Thymus (tissue), 11 donors: ENCODE results near the gene LONP1. TPM values are rescaled to one million over a fixed set of nuclear protein-coding genes. Genes with fewer than 3 reads are reported as not detected.
A peak's percentile ranks its signal among the peaks of the same experiment; 100 is the strongest.

Experiments
- DNase-seq, 9 donors: peaks; one replicate each; pipeline ENCODE4 v3.0.0-alpha.2; 2013; ENCODE audit warnings: low spot score in 9 of 9, low read depth in 6 of 9, missing footprints in 1 of 9
- H3K27ac ChIP-seq, 2 donors: one replicate each; pipeline ENCODE4 v1.5.1; 2013; ENCODE audit warnings: control low read depth in 1 of 2, low read depth in 1 of 2, low read length in 1 of 2, mild to moderate bottlenecking in 1 of 2, moderate library complexity in 1 of 2
- H3K27me3 ChIP-seq, 2 donors: one replicate each; pipeline ENCODE4 v1.5.1; 2013; ENCODE audit warnings: low read length in 1 of 2; ENCODE audit not compliant: control insufficient read depth in 2 of 2, insufficient read depth in 1 of 2
- H3K36me3 ChIP-seq, 2 donors: one replicate each; pipeline ENCODE4 v1.5.1; 2013; ENCODE audit warnings: low read length in 1 of 2, mild to moderate bottlenecking in 1 of 2, moderate library complexity in 1 of 2; ENCODE audit not compliant: control insufficient read depth in 2 of 2, insufficient read depth in 2 of 2
- H3K4me1 ChIP-seq, 2 donors: one replicate each; pipeline ENCODE4 v1.5.1; 2013; ENCODE audit warnings: low read length in 2 of 2; ENCODE audit not compliant: control insufficient read depth in 2 of 2, insufficient read depth in 2 of 2
- H3K4me3 ChIP-seq, 2 donors: one replicate each; pipeline ENCODE4 v1.5.1; 2013; ENCODE audit warnings: low read length in 2 of 2, control low read depth in 1 of 2, mild to moderate bottlenecking in 1 of 2
- H3K9me3 ChIP-seq, 2 donors: one replicate each; pipeline ENCODE4 v1.5.1; 2013; ENCODE audit warnings: low read length in 1 of 2, mild to moderate bottlenecking in 1 of 2; ENCODE audit not compliant: control insufficient read depth in 2 of 2, insufficient read depth in 1 of 2
- WGBS: extraction: QIAGEN DNeasy Blood & Tissue Kit; methylation state at CpG from one replicate; pipeline ENCODE4 v1.1.7; 2013; 5-methylcytosine and 5-hydroxymethylcytosine counted together
- polyA plus RNA-seq: library from polyadenylated mRNA; stranded (reverse); fragments of 200-250 nt; gene quantifications from one replicate; pipeline ENCODE4 v1.2.3, GENCODE V29; 2013
- total RNA-seq: library from RNA; stranded (reverse); fragments of 120-200 nt; gene quantifications from one replicate; pipeline ENCODE4 v1.2.4, GENCODE V29; 2013
- donor health status: healthy.

The LONP1 gene
- total and polyA plus RNA-seq, 2 donors = 34.3 to 37.7 TPM

GRCh38 chr19:5683177-5683886, 36.6 kb downstream of the LONP1 start:
- Histone ChIP-seq H3K27me3 (peaks cover 0 to 3% of the 10 kb centered on the region in 2 donors), H3K36me3 (no peaks in the 10 kb centered on the region), H3K4me3 (no peak overlapping the region), H3K9me3 (peaks cover 0 to 11% of the 10 kb centered on the region in 2 donors), H3K27ac (no peak overlapping the region), H3K4me1 (peaks cover 25 to 29% of the 10 kb centered on the region in 2 donors)
- DNase-seq = no peak
- WGBS = 98% methylated on average over 10 of the region's 10 CpGs

- 97% methylated on average over 3 of the region's 3 CpGs for WGBS
- Histone ChIP-seq H3K27ac (no peak overlapping the region), H3K4me3 (no peak overlapping the region), H3K4me1 (peaks cover 21 to 24% of the 10 kb centered on the region in 2 donors), H3K9me3 (peaks cover 0 to 6% of the 10 kb centered on the region in 2 donors), H3K36me3 (no peaks in the 10 kb centered on the region), H3K27me3 (peaks cover 0 to 3% of the 10 kb centered on the region in 2 donors)
- no peak for DNase-seq
Measured at GRCh38 chr19:5682107-5682482, 37.9 kb downstream of the LONP1 start.

GRCh38 chr19:5681391-5682106, 38.4 kb downstream of the LONP1 start:
- no peaks in the 10 kb centered on the region for H3K36me3 ChIP-seq
- peaks cover 21% of the 10 kb centered on the region in 2 donors for H3K4me1 ChIP-seq
- DNase-seq = no peak
- H3K27me3 ChIP-seq = peaks cover 0 to 3% of the 10 kb centered on the region in 2 donors
- WGBS = 75% methylated on average over 17 of the region's 17 CpGs
- H3K4me3 ChIP-seq = peak overlapping the region; percentile 83 to 100
- H3K9me3 ChIP-seq = peaks cover 0 to 6% of the 10 kb centered on the region in 2 donors
- no peak overlapping the region for H3K27ac ChIP-seq

- peaks cover 0 to 6% of the 10 kb centered on the region in 2 donors for H3K9me3 ChIP-seq
- under 1% methylated on average over 94 of the region's 94 CpGs for WGBS
- DNase-seq = peak; percentile 97 to 100 (median 99)
- peaks cover 0 to 3% of the 10 kb centered on the region in 2 donors for H3K27me3 ChIP-seq
- peaks cover 0 to under 1% of the 10 kb centered on the region in 2 donors for H3K36me3 ChIP-seq
- peak within 1 kb of the TSS; percentile 83 to 100 for H3K4me3 ChIP-seq
- H3K27ac ChIP-seq = peak within 1 kb of the TSS; percentile 97
- peaks cover 15% of the 10 kb centered on the region in 2 donors for H3K4me1 ChIP-seq
Measured at GRCh38 chr19:5680437-5681368, 39.2 kb downstream of the LONP1 start, which contains the start of the genes HSD11B1L and MICOS13. TSS of gene HSD11B1L (plus strand) at chr19:5681027. CDS start at chr19:5684833, 3,806 bp downstream. TSS of gene MICOS13 (minus strand) at chr19:5680516. CDS start at chr19:5680486, 30 bp downstream.

- Histone ChIP-seq H3K4me1 (peaks cover 15% of the 10 kb centered on the region in 2 donors), H3K36me3 (peaks cover 0 to 5% of the 10 kb centered on the region in 2 donors), H3K27ac (peak overlapping the region; percentile 97), H3K9me3 (peaks cover 0 to 6% of the 10 kb centered on the region in 2 donors), H3K4me3 (peak overlapping the region; percentile 83 to 100), H3K27me3 (peaks cover 0 to 3% of the 10 kb centered on the region in 2 donors)
- DNase-seq = no peak
- under 1% methylated on average over 23 of the region's 23 CpGs for WGBS
Measured at GRCh38 chr19:5680084-5680436, 39.9 kb downstream of the LONP1 start.

- no peak overlapping the region for H3K27ac ChIP-seq
- WGBS = 39% methylated on average over 26 of the region's 26 CpGs
- peaks cover 15% of the 10 kb centered on the region in 2 donors for H3K4me1 ChIP-seq
- peaks cover 0 to 5% of the 10 kb centered on the region in 2 donors for H3K36me3 ChIP-seq
- peaks cover 0 to 6% of the 10 kb centered on the region in 2 donors for H3K9me3 ChIP-seq
- no peak for DNase-seq
- peak overlapping the region; percentile 83 to 100 for H3K4me3 ChIP-seq
- peaks cover 0 to 3% of the 10 kb centered on the region in 2 donors for H3K27me3 ChIP-seq
Measured at GRCh38 chr19:5679289-5680083, 40.5 kb downstream of the LONP1 start.

GRCh38 chr19:5678071-5678718, 41.8 kb downstream of the LONP1 start:
- Histone ChIP-seq H3K27ac (no peak overlapping the region), H3K27me3 (peaks cover 0 to 3% of the 10 kb centered on the region in 2 donors), H3K9me3 (peaks cover 0 to 6% of the 10 kb centered on the region in 2 donors), H3K36me3 (peaks cover 0 to 5% of the 10 kb centered on the region in 2 donors), H3K4me1 (peaks cover 15% of the 10 kb centered on the region in 2 donors), H3K4me3 (no peak overlapping the region)
- DNase-seq = no peak
- WGBS = 97% methylated on average over 22 of the region's 22 CpGs

GRCh38 chr19:5677580-5677979, 42.4 kb downstream of the LONP1 start:
- DNase-seq = no peak
- H3K27ac ChIP-seq = no peak overlapping the region
- H3K9me3 ChIP-seq = peaks cover 0 to 6% of the 10 kb centered on the region in 2 donors
- H3K36me3 ChIP-seq = peaks cover 0 to 5% of the 10 kb centered on the region in 2 donors
- 95% methylated on average over 9 of the region's 9 CpGs for WGBS
- H3K4me1 ChIP-seq = peaks cover 15% of the 10 kb centered on the region in 2 donors
- H3K27me3 ChIP-seq = peaks cover 0 to 3% of the 10 kb centered on the region in 2 donors
- no peak overlapping the region for H3K4me3 ChIP-seq
